Transverse colon (tissue), 4 donors: ENCODE results near the gene CHST13. TPM values are rescaled to one million over a fixed set of nuclear protein-coding genes. Genes with fewer than 3 reads are reported as not detected.

ENCODE experiments used
- DNase-seq: peaks from one replicate; pipeline ENCODE4 v3.0.0-alpha.2; 2019
- H3K27ac ChIP-seq, 4 donors: fragments of 200-600 bp; sonication (generic); 2 replicates each; pipeline ENCODE4 v1.5.1; 2016 to 2018; ENCODE audit warnings: inconsistent platforms in 4 of 4
- H3K27me3 ChIP-seq: fragments of 200-600 bp; sonication (generic); 2 replicates; pipeline ENCODE4 v1.5.1; 2017; ENCODE audit warnings: inconsistent platforms
- H3K36me3 ChIP-seq, 4 donors: fragments of 200-600 bp; sonication (generic); 2 replicates each; pipeline ENCODE4 v1.5.1; 2017 to 2019; ENCODE audit warnings: inconsistent platforms in 4 of 4
- H3K4me1 ChIP-seq, 4 donors: fragments of 200-600 bp; sonication (generic); 2 replicates each; pipeline ENCODE4 v1.5.1; 2017 to 2020; ENCODE audit warnings: inconsistent platforms in 4 of 4
- H3K4me3 ChIP-seq, 4 donors: fragments of 200-600 bp; sonication (generic); 1 replicate in 1 of 4; 2 replicates in 3 of 4; pipeline versions ENCODE4 v1.5.1 to v1.6.1; 2017 to 2019; ENCODE audit warnings: inconsistent platforms in 4 of 4
- H3K9me3 ChIP-seq, 2 donors: fragments of 200-600 bp; sonication (generic); 2 replicates each; pipeline ENCODE4 v1.5.1; 2017 to 2019; ENCODE audit warnings: inconsistent platforms in 2 of 2
- EP300 ChIP-seq: sonication (generic); formaldehyde crosslinking; IDR thresholded peaks from one replicate; pipeline ENCODE4 v1.6.1; 2017; ENCODE audit warnings: antibody characterized with exemption, low read depth
- POLR2A ChIP-seq: fragments of 450-650 bp; IDR thresholded peaks from one replicate; pipeline ENCODE4 v1.6.1; 2016; ENCODE audit warnings: antibody characterized with exemption, mild to moderate bottlenecking, moderate library complexity
- POLR2AphosphoS5 ChIP-seq, 3 donors: sonication (generic); formaldehyde crosslinking; IDR thresholded peaks; one replicate each; pipeline ENCODE4 v1.6.1; 2016; ENCODE audit warnings: antibody characterized with exemption in 3 of 3
- WGBS, 2 donors: methylation state at CpG; one replicate each; pipeline ENCODE4 v1.1.5; 2018; ENCODE audit warnings: low coverage in 1 of 2; 5-methylcytosine and 5-hydroxymethylcytosine counted together
- in situ Hi-C, 4 donors: fragments of 200-750 bp; cut with MboI; loops; one replicate each; pipeline versions ENCODE4 v1.15.0 to v1.15.1; 2017; ENCODE audit warnings: low sequenced_read_pairs in 3 of 4, low pct_ligation_motif_present in 1 of 4, low pct_unique_long_range_greater_than_20kb in 1 of 4
- intact Hi-C: fragments of 100-400 bp; cut with DNase I; formaldehyde crosslinking; loops from one replicate; pipeline ENCODE4 v1.15.1; 2023; ENCODE audit warnings: low total_unique reads
- total RNA-seq, 4 donors: library from RNA; depleted of rRNA; stranded (reverse); fragments of >200 nt; gene quantifications; one replicate each; pipeline ENCODE4 v1.1.0, GENCODE V29; 2016
- TF ChIP-seq, protein P1 (sequence below), 5 experiments: fragments of 200-600 bp in 3 of 5; fragments of 450-650 bp in 2 of 5; sonication (generic) in 3 of 5; IDR thresholded peaks; 1 replicate in 2 of 5; 2 replicates in 3 of 5; pipeline ENCODE4 v1.5.1; 2016 to 2017; ENCODE audit warnings: antibody characterized with exemption in 5 of 5, inconsistent platforms in 3 of 5, mild to moderate bottlenecking in 2 of 5, moderate library complexity in 1 of 5

Gene CHST13
- total RNA-seq, 4 donors from 2014 or later, result 2.0 to 6.4 (median 4.9) TPM; not detected in 1

DNA sequence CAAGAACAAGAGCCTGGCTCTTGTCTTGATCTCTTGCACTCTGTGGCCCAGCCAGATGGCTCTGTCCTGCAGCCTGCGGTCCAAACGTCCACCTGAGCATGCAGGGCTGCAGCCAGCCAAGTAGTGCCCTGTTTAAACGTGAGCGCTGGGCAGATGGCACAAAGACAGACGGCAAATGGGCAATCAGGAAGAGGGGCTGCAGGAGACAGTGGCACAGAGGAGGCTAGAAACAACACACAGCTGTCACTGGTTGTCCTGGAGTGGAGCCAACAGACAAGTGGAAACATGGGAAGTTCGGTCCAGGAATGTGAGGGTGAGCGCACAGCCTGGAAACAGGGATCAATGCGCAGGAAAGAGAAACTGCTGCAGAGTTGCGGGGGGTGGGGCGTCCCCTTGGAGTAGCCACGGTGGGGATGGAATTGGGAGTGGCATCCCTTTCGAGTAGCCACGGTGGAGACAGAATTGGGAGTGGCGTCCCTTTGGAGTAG lies 37.6 kb upstream of the CHST13 start:
- no peak overlapping the region for H3K27ac ChIP-seq
- no peaks in the 10 kb centered on the region for H3K9me3 ChIP-seq
- in situ Hi-C loops (no loop called here), intact Hi-C loops (no loop called here)
- no peak overlapping the region for H3K4me3 ChIP-seq
- DNase-seq, result no peak
- no peaks in the 10 kb centered on the region for H3K27me3 ChIP-seq
- 72% methylated on average over 14 of the region's 14 CpGs; no CpG with 5 or more reads in 1 of the 2 donors for WGBS, 2 donors
- H3K36me3 ChIP-seq, result no peaks in the 10 kb centered on the region
- TF ChIP-seq, protein P1, sequence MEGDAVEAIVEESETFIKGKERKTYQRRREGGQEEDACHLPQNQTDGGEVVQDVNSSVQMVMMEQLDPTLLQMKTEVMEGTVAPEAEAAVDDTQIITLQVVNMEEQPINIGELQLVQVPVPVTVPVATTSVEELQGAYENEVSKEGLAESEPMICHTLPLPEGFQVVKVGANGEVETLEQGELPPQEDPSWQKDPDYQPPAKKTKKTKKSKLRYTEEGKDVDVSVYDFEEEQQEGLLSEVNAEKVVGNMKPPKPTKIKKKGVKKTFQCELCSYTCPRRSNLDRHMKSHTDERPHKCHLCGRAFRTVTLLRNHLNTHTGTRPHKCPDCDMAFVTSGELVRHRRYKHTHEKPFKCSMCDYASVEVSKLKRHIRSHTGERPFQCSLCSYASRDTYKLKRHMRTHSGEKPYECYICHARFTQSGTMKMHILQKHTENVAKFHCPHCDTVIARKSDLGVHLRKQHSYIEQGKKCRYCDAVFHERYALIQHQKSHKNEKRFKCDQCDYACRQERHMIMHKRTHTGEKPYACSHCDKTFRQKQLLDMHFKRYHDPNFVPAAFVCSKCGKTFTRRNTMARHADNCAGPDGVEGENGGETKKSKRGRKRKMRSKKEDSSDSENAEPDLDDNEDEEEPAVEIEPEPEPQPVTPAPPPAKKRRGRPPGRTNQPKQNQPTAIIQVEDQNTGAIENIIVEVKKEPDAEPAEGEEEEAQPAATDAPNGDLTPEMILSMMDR (IDR thresholded peaks at IDR 0.05), result no peak
- no peak for TF ChIP-seq POLR2AphosphoS5 (IDR thresholded peaks at IDR 0.05)
- TF ChIP-seq EP300, result no peak
- no peak for TF ChIP-seq POLR2A
- no peaks in the 10 kb centered on the region for H3K4me1 ChIP-seq

DNA sequence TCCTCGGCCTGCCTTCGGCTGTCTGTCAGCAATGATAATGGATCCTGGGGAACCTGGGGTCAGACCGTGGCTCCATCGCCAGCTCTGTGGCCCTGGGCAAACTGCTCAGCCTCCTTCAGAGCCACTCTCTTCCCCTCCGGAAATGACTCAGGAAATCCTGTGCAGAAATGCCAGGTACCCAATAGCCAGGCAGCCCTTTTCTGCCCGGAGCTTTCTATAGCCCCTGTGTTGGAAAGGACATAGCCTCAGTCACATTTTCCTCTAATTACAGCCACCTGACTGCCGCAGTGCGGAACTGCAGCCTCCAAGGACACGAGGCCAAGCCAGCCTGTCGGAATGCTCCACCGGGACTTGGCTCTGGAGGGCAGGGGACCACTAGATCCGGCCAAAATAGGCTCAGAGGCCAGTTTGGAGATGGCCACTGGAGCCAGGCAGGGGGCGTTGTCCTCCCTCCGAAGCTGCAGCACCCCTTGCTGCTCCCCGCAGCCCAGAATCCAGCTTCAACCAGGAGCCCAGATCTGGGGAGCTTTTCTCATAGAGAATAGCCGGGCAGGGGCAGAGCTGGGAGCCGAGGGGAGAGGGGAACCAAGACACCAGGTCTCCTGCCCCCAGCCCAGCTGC lies 36.7 kb upstream of the CHST13 start:
- Histone ChIP-seq H3K27ac (no peak overlapping the region), H3K36me3 (no peaks in the 10 kb centered on the region), H3K4me3 (no peak overlapping the region), H3K4me1 (no peaks in the 10 kb centered on the region), H3K27me3 (no peaks in the 10 kb centered on the region), H3K9me3 (no peaks in the 10 kb centered on the region)
- WGBS, 2 donors, result 64% methylated on average over 17 of the region's 17 CpGs; no CpG with 5 or more reads in 1 of the 2 donors
- DNase-seq, result no peak
- intact Hi-C loops, result no loop called here
- TF ChIP-seq EP300, result no peak
- no peak for TF ChIP-seq POLR2A
- in situ Hi-C loops, result no loop called here

DNA sequence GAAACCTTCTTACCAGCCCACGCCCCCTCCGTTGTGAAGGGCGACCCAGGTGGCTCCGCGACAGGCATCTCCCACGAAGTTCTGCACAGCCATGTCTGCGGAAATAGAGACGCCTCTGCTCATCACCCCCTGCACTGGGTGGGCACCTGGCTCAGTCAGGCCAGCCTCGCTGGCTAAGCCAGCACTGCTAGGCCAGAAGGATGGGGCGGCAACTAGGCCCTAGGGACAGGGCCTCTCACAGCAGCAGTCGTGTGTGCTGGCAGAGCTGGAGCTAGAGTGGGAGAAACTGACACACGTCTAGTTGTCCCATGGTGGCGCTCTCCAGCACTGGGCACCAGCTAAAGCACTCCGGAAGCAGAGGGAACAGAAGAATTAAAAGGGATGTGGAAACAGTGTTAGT lies 35.8 kb upstream of the CHST13 start:
- Histone ChIP-seq H3K4me3 (no peak overlapping the region), H3K4me1 (no peaks in the 10 kb centered on the region), H3K9me3 (no peaks in the 10 kb centered on the region), H3K36me3 (no peaks in the 10 kb centered on the region), H3K27ac (no peak overlapping the region), H3K27me3 (no peaks in the 10 kb centered on the region)
- TF ChIP-seq, protein P1 (IDR thresholded peaks at IDR 0.05), result no peak
- TF ChIP-seq POLR2A, result no peak
- TF ChIP-seq EP300, result no peak
- no peak for TF ChIP-seq POLR2AphosphoS5 (IDR thresholded peaks at IDR 0.05)
- in situ Hi-C loops (no loop called here), intact Hi-C loops (no loop called here)
- no peak for DNase-seq
- 79 to 82% methylated on average over 3 to 14 of the region's 14 CpGs for WGBS, 2 donors

DNA sequence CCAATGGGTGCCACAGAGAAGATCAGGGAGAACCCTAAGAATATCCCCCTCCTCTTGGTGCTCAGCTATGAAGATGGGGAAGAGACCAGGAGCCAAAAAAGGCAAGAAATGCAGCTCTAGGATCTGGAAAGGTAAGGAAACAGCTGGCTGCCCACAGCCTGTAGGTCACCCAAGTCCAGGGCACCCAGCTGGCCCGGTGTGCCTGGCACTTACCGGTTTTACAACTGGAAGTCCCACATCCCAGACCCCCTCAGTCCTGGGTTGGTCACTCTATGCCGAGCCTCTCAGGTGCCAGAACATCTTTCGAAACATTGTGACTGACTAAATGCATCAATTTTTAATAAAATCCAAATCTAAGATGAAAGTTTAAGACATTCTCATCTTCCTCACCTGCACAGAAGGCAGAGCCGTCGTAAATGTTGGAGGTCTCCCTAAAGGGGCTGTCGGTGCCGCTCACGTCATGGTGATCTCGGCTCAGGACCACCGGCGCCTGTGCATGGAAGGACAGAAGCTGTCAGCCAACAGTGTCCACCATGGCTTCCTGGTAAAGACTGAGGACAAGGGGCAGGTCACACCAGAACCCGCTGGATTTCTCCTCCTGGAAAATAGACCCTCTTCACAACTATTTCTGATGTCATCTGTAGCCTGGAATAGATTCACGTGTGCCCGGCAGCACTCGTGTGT lies 34.9 kb upstream of the CHST13 start:
- no peaks in the 10 kb centered on the region for H3K27me3 ChIP-seq
- H3K4me3 ChIP-seq, result no peak overlapping the region
- no peaks in the 10 kb centered on the region for H3K4me1 ChIP-seq
- in situ Hi-C loops (no loop called here), intact Hi-C loops (no loop called here)
- no peaks in the 10 kb centered on the region for H3K9me3 ChIP-seq
- 93 to 100% methylated on average over 1 to 16 of the region's 16 CpGs for WGBS, 2 donors
- H3K27ac ChIP-seq, result no peak overlapping the region
- H3K36me3 ChIP-seq, result no peaks in the 10 kb centered on the region
- no peak for DNase-seq
- TF ChIP-seq, protein P1 (IDR thresholded peaks at IDR 0.05), result no peak
- no peak for TF ChIP-seq POLR2AphosphoS5 (IDR thresholded peaks at IDR 0.05)
- no peak for TF ChIP-seq EP300
- no peak for TF ChIP-seq POLR2A
